PC-3 (cell line): Measurements from ENCODE around the gene WDSUB1. TPM values are rescaled to one million over a fixed set of nuclear protein-coding genes. Genes with fewer than 3 reads are reported as not detected.

Experiments used
- ATAC-seq: fragments of 200-7000 bp; cut with Tn5 transposase; 2 replicates; pipeline ENCODE4 v1.9.1; 2020; ENCODE audit warnings: mild to moderate bottlenecking, moderate library complexity
- BruUV-seq: library from RNA; stranded (reverse); fragments of 400-500 nt; replicated peaks from 2 replicates; lab custom pipeline; 2021; lab: Mats Ljungman, UMichigan
- CTCF ChIA-PET: fragments of 300-600 bp; sonication (Branson Sonifier 250); formaldehyde crosslinking; loops from one replicate; lab custom pipeline; 2022; ENCODE audit warnings: antibody characterized with exemption; lab: Charles Lee
- POLR2A ChIA-PET: fragments of 300-600 bp; sonication (Branson Sonifier 250); formaldehyde crosslinking; loops from one replicate; lab custom pipeline; 2022; ENCODE audit warnings: antibody characterized with exemption; ENCODE audit not compliant: unreplicated experiment; lab: Charles Lee
- DNase-seq: peaks from one replicate; pipeline ENCODE4 v3.0.0-alpha.2; 2015
- H2AFZ ChIP-seq: fragments of 300-600 bp; sonication (generic); 2 replicates; pipeline ENCODE4 v1.6.0; 2016; ENCODE audit warnings: antibody characterized with exemption, low read length
- H3F3A ChIP-seq: fragments of 300-600 bp; sonication (generic); one replicate; pipeline ENCODE4 v1.6.0; 2017; ENCODE audit warnings: antibody characterized with exemption, low read length, control low read depth, mild to moderate bottlenecking; ENCODE audit not compliant: unreplicated experiment
- H3K27ac ChIP-seq: fragments of 300-600 bp; sonication (generic); 2 replicates; pipeline ENCODE4 v1.5.1; 2016; ENCODE audit warnings: mild to moderate bottlenecking, low read length
- H3K27me3 ChIP-seq: fragments of 300-600 bp; sonication (generic); 2 replicates; pipeline ENCODE4 v1.6.1; 2016; ENCODE audit warnings: low read length, mixed read lengths
- H3K36me3 ChIP-seq: fragments of 300-600 bp; sonication (generic); 2 replicates; pipeline ENCODE4 v1.6.1; 2016; ENCODE audit warnings: low read depth, mixed run types, low read length, mixed read lengths
- H3K4me1 ChIP-seq: fragments of 300-600 bp; sonication (generic); 2 replicates; pipeline ENCODE4 v1.5.1; 2016; ENCODE audit warnings: low read length; ENCODE audit not compliant: insufficient read depth
- H3K4me2 ChIP-seq: fragments of 300-600 bp; sonication (generic); 2 replicates; pipeline ENCODE4 v1.6.0; 2016; ENCODE audit warnings: low read length
- H3K4me3 ChIP-seq: fragments of 300-600 bp; sonication (generic); 2 replicates; pipeline ENCODE4 v1.5.1; 2016; ENCODE audit warnings: mild to moderate bottlenecking, low read length, mixed read lengths
- H3K79me2 ChIP-seq: fragments of 300-600 bp; sonication (generic); 2 replicates; pipeline ENCODE4 v1.6.1; 2017; ENCODE audit warnings: low read length, mixed read lengths
- H3K9ac ChIP-seq: fragments of 300-600 bp; sonication (generic); 2 replicates; pipeline ENCODE4 v1.6.0; 2016; ENCODE audit warnings: mild to moderate bottlenecking, low read length
- H3K9me2 ChIP-seq: fragments of 300-600 bp; sonication (generic); replicated peaks from 2 replicates; pipeline ENCODE4 v1.6.1; 2016; ENCODE audit warnings: mixed run types, low read length, mixed read lengths
- H3K9me3 ChIP-seq: fragments of 300-600 bp; sonication (generic); 2 replicates; pipeline ENCODE4 v1.6.1; 2016; ENCODE audit warnings: low read length, mixed read lengths
- H4K20me1 ChIP-seq: fragments of 300-600 bp; sonication (generic); 2 replicates; pipeline ENCODE4 v1.6.1; 2016; ENCODE audit warnings: low read length, mixed read lengths
- CTCF ChIP-seq: fragments of 300-600 bp; sonication (generic); conservative IDR thresholded peaks from 2 replicates; pipeline ENCODE4 v1.5.1; 2017; ENCODE audit warnings: antibody characterized with exemption, low read depth, mild to moderate bottlenecking, low read length
- EZH2 ChIP-seq: fragments of 300-600 bp; sonication (generic); IDR thresholded peaks from one replicate; pipeline ENCODE4 v1.6.1; 2017; ENCODE audit warnings: antibody characterized with exemption, mild to moderate bottlenecking, low read length; ENCODE audit not compliant: unreplicated experiment
- EZH2phosphoT487 ChIP-seq: fragments of 300-600 bp; sonication (generic); IDR thresholded peaks from 2 replicates; pipeline ENCODE4 v1.6.1; 2018; ENCODE audit warnings: mild to moderate bottlenecking, antibody characterized with exemption, low read length, borderline replicate concordance
- intact Hi-C: fragments of 100-400 bp; cut with micrococcal nuclease; formaldehyde crosslinking; loops from 2 replicates; pipeline ENCODE4 v1.9.0; 2023
- total RNA-seq: library from RNA; depleted of rRNA; stranded (reverse); fragments of >200 nt; gene quantifications from 2 replicates; pipeline ENCODE4 v1.2.3, GENCODE V29; 2014

The WDSUB1 gene
- total RNA-seq, 1 experiment from 2014 or later = 6.6 TPM

- no peak overlapping the region for H3K4me3 ChIP-seq
- intact Hi-C loops = no loop called here
- no peaks in the 10 kb centered on the region for H3K9me2 ChIP-seq
- H3K4me1 ChIP-seq = no peaks in the 10 kb centered on the region
- no peaks in the 10 kb centered on the region for H3K79me2 ChIP-seq
- H3K4me2 ChIP-seq = no peak overlapping the region
- H3K9me3 ChIP-seq = no peaks in the 10 kb centered on the region
- ChIA-PET POLR2A (no interaction called here), CTCF (no interaction called here)
- ATAC-seq = no peak
- no peak overlapping the region for H3K27ac ChIP-seq
- peaks cover 3% of the 10 kb centered on the region; the same call in 1 of the 2 replicates for H3K36me3 ChIP-seq
- TF ChIP-seq EZH2phosphoT487 (no peak), EZH2 (no peak), CTCF (no peak)
- H2AFZ ChIP-seq = no peak overlapping the region
- H3K27me3 ChIP-seq = no peaks in the 10 kb centered on the region
- no peaks in the 10 kb centered on the region for H3F3A ChIP-seq
- DNase-seq = no peak
- no TSS peak for BruUV-seq
- H3K9ac ChIP-seq = no peak overlapping the region
- no peaks in the 10 kb centered on the region for H4K20me1 ChIP-seq
Measured at GRCh38 chr2:159192371-159192918, 94.1 kb downstream of the WDSUB1 start.

- TF ChIP-seq CTCF (no peak), EZH2 (no peak), EZH2phosphoT487 (no peak)
- no TSS peak for BruUV-seq
- ChIA-PET POLR2A (no interaction called here), CTCF (no interaction called here)
- Histone ChIP-seq H3K9me3 (no peaks in the 10 kb centered on the region), H3K79me2 (no peaks in the 10 kb centered on the region), H3K9ac (no peak overlapping the region), H3K27ac (no peak overlapping the region), H3F3A (no peaks in the 10 kb centered on the region), H2AFZ (no peak overlapping the region), H3K27me3 (no peaks in the 10 kb centered on the region), H3K36me3 (peaks cover 6% of the 10 kb centered on the region; the same call in 1 of the 2 replicates), H3K4me1 (no peaks in the 10 kb centered on the region), H3K9me2 (no peaks in the 10 kb centered on the region), H3K4me3 (no peak overlapping the region), H3K4me2 (no peak overlapping the region), H4K20me1 (no peaks in the 10 kb centered on the region)
- ATAC-seq (no peak; the same call in 1 of the 2 replicates), DNase-seq (no peak)
- intact Hi-C loops = no loop called here
Measured at GRCh38 chr2:159188449-159188848, 98.1 kb downstream of the WDSUB1 start.

- POLR2A ChIA-PET = no interaction called here
- no peak for ATAC-seq
Measured at GRCh38 chr2:159187106-159187505, 99.4 kb downstream of the WDSUB1 start.

More at GRCh38 chr2:159187106-159187505, 99.4 kb downstream of the WDSUB1 start:
- Histone ChIP-seq H3K4me2 (no peak overlapping the region), H3K79me2 (no peaks in the 10 kb centered on the region), H3K27ac (no peak overlapping the region), H3K36me3 (peaks cover 6% of the 10 kb centered on the region; the same call in 1 of the 2 replicates), H3F3A (no peaks in the 10 kb centered on the region), H3K9me2 (no peaks in the 10 kb centered on the region), H3K27me3 (no peaks in the 10 kb centered on the region), H3K9me3 (no peaks in the 10 kb centered on the region), H3K4me3 (no peak overlapping the region), H4K20me1 (no peaks in the 10 kb centered on the region), H2AFZ (no peak overlapping the region), H3K4me1 (no peaks in the 10 kb centered on the region), H3K9ac (no peak overlapping the region)
- DNase-seq = no peak
- intact Hi-C loops = no loop called here
- BruUV-seq = no TSS peak
- TF ChIP-seq CTCF = no peak
- no peak for TF ChIP-seq EZH2
- TF ChIP-seq EZH2phosphoT487 = no peak
- CTCF ChIA-PET = no interaction called here
